ENCODE data around the gene OR8B12.

OR8B12 gene, protein sequence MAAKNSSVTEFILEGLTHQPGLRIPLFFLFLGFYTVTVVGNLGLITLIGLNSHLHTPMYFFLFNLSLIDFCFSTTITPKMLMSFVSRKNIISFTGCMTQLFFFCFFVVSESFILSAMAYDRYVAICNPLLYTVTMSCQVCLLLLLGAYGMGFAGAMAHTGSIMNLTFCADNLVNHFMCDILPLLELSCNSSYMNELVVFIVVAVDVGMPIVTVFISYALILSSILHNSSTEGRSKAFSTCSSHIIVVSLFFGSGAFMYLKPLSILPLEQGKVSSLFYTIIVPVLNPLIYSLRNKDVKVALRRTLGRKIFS
- 0 reads per million in 2 donors for total RNA-seq

DNA sequence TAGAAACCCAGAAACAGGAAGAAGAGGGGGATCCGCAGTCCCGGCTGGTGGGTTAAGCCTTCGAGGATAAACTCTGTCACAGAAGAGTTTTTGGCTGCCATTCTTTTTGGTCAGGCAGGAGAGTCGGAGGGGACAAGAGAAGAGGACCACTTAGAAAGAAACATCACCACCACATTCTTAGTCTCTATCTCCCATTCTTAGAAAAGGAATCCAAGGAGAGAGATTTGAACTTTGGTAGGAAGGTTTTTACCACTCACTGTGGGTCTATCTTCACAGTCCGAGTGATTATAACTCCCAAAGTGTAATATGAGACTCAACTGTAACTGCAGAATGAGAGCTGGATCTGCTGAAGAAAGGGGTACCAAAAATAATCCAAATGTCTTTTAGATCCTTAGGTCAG lies at the start of gene OR8B12:
Gene OR8B12 (minus strand): TSS at position 101 of the 400 bp plus-strand sequence. CDS start 0 bp downstream, at position 101.
- DNase-seq = no peak

DNA sequence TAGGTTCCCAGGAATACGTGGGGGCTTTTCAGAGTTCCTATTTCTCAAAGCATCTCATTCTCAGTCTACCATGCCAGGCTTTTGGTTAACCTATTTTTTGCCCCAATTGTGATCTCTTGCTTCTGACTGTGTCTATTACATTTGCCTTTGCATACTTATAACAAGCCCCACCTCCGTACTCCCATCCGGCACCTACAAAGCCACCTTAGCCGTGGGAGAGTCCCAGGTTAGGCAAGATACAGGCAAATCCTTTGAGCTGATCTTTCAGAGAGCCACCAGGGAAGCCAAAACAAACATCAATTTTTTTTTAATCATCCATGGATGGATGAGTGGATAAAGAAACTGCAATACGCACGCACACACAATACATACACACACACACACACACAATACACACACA lies 49.2 kb upstream of the OR8B12 start:
- no peak for DNase-seq

DNA sequence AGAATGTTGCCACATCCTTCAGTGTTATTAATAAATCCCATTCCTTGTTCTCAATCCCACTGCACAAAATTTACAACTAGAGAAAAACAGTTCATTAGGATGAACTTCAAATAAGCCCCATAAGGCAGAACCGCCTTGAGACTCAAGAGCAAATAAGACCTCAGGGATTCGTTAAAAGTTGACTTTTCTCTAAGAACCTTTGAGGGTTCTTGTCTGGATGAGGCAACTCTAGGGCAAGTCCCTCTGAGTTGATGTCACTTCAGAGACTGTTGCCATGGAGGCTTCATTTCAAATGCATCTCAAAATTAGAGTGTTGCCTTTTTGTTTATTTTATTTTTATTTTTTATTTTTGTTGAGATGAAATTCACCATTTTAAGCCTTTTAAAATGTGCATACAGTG lies 48.0 kb upstream of the OR8B12 start:
- no peak for DNase-seq

DNA sequence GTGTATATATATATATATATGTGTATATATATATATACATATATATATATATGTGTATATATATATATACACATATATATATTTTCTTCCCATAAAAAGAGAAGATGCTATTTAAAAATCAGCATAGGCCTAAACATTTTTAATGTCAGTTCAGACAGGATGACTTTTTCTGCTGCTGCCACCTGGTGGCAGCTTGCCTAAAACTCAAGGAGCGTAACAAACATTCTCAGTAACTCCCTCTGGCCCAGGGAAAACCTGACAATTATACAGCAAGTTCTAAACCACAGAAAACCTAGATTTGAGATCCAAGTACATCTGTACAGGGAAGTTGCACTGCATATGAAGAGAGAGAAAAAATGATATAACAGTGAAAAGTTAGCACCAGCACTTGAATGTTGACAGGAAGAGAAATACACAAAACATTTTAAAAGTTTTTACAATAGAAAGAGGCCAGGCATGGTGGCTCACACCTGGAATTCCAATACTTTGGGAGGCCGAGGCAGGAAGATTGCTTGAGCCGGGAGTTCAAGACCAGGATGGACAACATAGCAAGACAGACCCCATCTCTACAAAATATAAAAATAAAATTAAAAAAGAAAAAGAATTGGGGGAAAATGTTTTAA lies 42.9 kb upstream of the OR8B12 start:
- no peak for DNase-seq

DNA sequence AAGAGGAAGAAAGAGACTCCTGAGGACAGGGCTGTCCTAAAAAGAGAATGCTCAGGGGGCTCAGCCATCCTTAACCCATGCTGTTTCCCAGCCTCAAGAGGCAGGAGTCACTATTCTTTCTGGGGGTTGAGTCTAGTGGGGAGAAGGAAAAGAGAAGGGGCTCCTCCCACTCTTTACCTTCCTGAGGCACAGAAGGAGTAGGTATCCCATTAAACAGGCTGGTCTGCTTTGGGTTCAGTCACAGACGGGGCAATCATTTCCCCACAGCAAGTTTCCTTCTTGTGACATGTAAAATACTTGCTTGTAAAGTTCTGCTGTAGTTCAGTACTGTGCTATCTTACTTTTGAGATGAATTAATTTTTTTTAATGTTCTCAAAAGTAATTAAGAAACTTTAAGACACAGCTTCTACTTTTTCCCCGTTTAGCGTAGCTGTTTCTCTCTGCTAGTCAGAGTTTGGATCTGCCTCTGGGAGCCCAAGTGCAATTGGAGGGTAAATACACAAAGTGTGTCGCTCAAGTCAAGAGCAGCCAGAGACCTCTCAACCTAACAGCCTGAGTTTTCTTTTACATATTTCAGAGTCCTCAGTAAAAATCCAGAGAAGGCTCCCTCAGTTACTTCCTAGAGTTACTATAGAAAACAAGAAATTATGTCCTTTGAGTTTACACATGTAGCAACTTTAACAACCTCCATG lies 41.4 kb upstream of the OR8B12 start:
- DNase-seq = no peak

DNA sequence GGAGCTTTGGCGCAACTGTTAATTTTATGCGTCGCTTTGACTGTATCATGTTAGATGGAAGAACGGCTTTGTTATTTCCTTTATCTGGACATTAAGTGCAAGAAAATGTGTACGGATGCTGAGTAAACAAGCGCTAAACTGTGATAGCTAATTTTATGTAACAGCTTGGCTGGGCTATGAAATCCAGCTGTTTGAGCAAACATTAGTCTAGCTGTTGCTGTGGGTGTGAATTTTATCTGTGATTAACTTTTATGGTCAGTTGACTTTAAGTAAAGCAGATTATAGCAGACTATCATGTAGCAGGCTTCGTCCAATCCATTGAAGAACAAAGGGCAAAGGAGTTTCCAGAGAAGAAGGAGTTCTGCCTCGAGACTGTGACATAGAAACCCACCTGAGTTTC lies 40.3 kb upstream of the OR8B12 start:
- no peak for DNase-seq

DNA sequence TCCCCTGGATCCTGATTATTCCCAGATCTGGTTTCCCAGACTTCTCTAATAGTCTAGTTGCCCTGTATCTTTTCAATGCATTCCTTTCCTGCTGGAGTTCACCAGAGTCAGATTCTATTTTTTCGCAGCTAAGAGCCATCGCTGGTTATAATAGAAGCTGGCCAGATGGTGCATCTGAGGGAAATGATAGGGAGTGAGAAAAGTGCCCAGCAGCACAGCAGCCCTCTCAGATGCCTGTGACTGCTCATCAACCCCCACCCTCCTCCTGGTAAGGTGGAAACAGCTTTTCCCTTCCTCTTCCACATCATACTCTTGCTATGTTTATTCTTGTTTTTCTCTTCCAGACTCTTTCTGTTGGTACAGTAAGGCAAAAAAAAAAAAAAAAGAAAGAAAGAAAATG lies 39.1 kb upstream of the OR8B12 start:
- no peak for DNase-seq

DNA sequence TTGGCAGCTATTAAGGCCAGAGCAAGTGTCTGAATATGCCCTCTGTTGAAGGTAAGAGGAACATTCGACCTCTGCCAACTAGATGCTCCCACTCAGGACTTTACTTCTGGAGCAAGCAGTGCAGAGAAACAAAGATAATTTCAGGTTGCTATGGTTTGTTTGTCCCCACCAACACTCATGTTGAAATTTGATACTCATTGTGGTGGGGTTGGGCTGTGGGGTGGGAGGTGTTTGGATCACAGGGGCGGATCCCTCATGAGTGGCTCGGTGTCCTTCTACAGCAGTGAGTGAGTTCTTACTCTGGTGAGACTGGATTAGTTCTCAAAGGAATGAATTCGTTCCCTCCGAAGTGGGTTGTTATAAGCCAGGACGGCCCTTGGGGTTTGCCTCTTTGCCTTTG lies 38.4 kb upstream of the OR8B12 start:
- no peak for DNase-seq

DNA sequence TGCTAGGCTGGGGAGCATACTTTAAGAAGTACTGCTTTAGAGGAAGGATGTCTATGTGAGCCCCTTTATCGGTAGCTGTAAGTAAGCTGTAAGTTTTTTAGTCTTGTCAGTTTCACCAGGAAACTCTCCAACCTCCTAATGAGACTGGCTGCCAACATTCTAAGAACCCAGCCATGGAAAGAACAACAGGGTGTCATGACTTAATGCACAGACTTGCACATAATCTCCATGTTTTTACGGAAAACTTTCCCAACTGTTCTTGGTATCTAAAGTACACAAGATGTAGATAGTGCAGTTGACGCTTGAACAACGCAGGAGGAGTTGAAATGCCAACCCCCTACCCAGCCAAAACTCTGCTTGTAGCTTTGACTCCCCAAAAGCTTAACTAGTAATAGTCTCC lies 35.3 kb upstream of the OR8B12 start:
- no peak for DNase-seq

DNA sequence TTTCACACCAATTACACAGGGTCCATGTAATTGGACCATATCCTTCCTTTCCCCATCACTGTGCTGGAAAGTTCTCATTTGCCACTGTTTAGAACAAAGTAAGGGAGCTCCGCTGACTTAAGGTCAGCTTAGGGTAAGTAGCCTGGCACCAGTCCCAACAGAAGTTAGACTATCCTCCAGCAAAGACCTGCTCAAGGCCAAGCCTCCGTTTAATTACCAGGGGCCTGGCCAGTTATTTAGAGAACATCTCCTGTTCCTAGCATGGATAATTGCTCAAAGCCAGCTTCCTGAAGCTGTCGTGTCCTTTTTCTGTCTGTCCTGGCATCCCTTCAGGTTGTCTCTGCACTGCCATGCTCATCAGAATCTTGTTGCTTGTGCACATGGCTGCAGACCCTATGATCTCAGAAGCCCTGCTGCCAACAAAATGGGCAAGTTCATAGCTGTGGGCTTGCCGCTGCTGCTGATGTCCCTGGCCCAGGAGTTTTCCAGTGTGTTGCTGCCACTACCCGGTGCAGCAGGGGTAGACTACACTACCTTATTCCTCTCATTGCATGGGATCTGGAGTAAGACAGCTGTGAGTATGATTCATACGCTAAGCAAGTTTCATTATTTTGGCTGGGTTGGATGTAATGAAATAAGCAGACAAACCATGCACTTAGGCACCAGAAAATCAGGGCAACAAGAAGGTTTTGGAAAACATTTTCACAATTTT lies 34.4 kb upstream of the OR8B12 start:
- no peak for DNase-seq

DNA sequence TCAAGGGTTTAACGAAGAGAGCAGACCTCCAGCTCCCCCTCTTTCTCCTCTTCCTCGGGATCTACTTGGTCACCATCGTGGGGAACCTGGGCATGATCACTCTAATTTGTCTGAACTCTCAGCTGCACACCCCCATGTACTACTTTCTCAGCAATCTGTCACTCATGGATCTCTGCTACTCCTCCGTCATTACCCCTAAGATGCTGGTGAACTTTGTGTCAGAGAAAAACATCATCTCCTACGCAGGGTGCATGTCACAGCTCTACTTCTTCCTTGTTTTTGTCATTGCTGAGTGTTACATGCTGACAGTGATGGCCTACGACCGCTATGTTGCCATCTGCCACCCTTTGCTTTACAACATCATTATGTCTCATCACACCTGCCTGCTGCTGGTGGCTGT lies 26.7 kb upstream of the OR8B12 start:
- no peak for DNase-seq

DNA sequence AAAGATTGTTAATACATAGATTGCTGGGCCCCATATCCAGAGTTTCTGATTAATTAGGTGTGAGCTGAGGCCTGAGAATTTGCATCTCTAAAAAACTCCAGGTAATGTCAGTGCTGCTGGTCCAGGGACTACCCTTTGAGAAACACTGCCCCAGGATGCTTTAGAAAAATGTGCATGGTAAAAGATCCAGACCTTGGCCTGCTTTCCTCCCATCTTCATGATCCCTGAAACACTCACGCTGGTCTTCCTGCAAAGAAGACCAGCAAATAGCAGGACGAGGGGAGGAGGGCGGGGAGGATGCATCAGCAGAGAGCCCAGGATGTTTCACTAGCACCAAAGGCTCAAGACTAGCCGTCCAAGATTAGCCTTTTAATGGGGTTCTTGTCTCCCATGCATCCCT lies 26.2 kb upstream of the OR8B12 start, which contains the start of gene OR8A1:
Gene OR8A1 (plus strand): TSS at position 301 of the 400 bp plus-strand sequence. CDS start 123 bp downstream, outside the sequence.
- DNase-seq = no peak

DNA sequence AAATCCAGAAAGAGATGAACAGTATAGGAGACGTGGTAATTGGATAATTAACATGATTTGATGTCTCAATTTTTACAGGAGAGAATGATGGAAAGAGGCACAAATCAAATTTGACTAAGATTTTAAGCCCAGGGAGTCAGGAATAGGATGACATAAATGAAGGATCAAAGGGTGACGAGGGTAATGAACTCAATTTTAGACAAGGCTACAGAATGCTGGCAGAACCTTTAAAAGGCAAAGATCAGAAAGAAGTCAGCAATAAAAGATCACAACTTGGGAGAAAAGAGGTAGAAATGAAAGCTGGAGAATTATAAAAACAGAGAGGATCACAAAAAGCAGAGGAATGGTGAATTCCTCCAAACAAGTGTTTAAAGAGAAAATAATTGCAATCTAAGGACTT lies 13.4 kb upstream of the OR8B12 start:
- no peak for DNase-seq

DNA sequence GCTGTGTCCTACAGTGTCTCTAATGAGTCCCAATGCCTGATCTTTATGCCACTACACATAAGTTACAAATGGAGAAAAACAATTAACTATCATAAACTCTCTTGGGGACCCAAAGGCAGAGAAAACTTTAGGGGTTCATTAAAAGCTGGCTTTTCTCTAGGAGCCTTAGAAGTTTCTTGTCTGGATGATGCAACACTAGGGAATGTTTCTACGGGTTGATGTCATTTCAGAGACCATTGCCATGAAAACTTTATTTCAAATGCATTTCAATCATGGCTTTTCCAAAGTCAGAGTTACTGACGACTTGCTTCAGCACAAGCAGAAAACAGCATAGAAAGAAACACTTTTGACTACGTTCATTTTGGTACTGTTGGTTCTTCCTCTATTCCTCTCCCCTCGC lies 8.5 kb upstream of the OR8B12 start:
- DNase-seq = no peak

DNA sequence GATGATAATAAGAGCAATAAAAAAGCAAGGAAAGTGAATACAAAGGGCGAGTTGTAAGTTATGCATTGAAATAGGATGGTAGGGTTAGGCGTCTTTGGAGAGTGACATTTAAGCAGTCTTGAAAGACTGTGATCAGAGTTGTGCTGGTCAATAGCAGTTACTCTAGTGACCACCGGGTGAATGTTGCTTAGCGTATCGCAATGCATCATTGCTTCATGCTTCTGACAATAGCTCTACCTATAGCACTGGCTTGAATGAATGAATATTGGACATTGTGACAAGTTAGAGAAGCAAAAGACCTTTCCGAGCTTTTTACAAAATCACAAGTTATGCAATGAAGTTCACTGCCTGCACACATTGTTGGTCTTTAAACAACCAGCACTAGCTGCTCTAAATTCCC lies 7.7 kb upstream of the OR8B12 start:
- DNase-seq = no peak

DNA sequence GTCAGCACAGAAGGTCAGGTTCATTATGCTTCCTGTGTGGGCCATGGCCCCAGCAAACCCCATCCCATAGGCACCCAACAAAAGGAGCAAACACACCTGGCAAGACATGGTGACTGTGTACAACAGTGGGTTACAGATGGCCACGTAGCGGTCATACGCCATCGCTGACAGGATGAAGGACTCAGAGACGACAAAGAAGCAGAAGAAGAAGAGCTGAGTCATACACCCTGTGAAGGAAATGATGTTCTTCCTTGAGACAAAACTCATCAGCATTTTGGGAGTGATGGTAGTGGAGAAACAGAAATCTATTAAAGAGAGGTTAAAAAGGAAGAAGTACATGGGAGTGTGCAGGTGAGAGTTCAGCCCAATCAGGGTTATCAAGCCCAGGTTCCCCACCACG lies 309 bp downstream of the OR8B12 start:
- DNase-seq = no peak

DNA sequence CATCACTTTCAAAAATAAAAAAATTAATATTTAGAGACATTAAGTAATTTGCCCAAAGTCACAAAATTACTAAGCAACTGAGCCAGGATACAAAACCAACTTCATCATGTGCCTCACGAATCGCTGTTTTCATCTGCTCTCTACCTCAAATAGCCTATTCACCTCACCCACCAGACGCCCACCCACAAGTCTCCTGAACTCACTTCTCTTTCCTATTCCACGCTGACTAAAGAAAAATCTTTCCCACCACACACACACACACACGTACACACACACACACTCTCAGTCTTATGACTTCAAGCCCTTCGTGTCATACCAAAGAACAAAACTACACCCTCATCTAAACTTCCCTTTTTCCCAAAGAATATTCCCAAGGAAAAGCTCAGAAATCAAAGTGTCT lies 2.2 kb downstream of the OR8B12 start:
- DNase-seq = no peak

DNA sequence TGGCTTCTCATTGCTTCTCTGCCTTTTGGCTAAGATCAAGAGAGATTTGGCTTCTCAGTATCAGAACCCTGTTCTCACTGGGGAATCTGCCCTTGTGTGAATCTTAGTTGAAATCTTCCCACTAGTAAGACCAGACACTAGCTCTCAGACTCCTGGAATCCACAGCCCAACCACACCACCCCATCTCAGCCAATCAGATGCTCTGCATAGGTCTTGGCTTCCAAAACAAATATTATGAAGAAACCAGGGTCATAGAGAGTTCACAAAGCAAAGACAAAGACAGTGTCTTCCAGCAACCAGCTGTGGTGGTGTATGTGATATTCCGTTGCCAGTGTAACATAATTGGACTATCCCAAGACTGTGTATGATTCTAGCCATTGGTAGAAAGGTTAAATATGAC lies 5.4 kb downstream of the OR8B12 start:
- no peak for DNase-seq

DNA sequence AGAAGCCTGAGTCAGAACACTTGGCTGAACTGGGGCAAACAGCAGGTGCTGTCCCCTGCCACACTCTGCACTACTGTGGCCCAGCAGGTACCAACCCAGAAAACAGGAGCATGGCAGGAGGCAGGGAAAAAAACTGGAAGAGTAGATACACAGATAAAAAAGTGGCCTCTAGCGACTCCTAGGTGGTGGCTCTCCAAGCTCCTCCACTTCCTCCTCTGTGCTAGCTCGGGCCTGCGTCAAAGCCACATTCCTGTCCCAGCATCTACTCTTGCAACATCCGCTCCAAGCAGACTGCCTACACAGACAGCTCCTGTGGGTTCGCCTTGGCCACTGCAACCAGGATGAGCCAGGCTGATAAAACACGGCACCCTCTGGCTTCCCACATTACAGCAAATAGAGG lies 6.9 kb downstream of the OR8B12 start:
- no peak for DNase-seq

DNA sequence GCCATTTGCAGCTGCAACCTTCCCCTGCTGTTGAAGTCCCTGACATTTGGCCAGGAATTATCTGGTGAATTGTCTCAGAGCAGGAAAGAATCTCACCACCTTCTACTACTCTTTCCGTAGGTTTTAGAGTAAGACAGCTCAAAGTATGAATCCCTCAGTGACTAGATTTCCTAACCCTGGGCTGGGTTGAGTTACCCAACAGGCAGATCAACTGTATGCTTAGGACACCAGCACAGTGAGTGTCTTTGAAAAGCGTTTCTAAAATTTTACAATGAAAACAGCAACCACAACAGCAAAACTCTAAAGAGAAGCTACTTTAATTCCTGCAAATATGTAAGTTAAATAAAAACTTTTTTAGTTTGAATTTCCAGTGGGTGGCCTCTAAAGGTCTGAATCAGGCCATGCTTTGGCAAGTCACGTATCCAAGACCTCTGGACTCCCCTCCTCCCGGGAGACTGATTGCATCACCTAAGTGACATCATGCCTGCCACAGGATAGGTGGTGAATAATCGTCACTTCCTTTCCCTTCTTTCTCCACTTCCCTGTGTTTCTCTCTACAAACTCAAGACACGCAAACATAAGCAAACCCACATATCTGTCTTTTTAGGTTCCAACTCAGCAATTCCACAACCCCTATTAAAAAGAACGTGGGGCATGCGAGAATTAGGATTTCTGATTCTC lies 7.8 kb downstream of the OR8B12 start:
- DNase-seq = no peak

DNA sequence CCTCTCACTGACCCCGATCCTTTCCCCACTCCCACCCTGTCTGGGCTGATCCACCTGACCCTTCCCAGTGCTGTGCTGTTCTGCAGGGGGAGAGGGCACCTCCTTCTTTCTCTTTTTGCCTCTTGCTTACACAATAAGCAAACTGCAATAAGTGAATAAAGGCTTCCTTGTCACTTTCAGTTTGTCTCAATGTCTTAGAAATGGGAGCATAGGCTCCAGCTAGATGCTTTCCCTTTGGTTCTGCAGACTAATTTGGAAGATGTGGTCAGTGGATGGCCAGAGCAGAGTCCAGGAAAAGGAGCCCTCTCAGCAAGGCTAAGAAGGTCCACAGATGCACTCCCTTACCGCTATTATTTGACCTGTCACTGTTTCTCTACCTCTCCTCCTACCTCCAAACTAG lies 9.4 kb downstream of the OR8B12 start:
- no peak for DNase-seq

DNA sequence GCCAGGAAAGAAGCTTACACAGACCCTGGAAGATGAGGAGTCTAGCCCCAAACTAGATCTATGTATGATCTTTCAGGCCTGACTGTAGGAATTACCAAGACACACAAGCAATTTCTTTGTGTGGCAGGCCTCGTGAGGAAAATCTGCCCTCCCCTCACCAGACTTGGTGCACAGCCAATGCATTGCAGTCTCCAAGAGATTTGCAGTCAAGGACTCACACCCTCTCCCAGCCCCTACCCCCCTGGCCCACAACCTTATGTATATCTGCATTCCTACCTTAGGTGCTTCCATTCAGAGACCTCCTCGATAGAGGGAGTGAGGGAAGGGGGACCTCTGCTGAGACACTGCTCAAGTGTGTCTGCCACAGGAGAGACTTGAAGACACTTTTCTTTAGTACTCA lies 9.8 kb downstream of the OR8B12 start:
- DNase-seq = no peak

DNA sequence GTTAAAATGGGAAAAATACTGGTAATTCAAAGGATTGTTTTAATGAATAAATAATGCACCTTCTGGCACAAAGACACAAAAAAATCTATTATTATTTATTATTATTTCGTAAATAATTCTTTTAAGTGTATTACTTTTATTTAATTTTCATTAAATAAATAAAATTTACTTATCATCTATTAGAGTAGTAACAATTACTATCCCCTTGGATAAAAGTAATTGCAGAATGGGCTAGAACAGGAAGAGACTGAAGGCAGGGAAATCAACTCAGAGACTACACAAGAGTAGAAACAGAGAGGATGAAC lies 23.0 kb downstream of the OR8B12 start:
- no peak for DNase-seq

All from T-helper 9 cell (primary cell).